Measurements from ENCODE around the gene CCDC39. TPM values are rescaled to one million over a fixed set of nuclear protein-coding genes. Genes with fewer than 3 reads are reported as not detected.
A peak's percentile ranks its signal among the peaks of the same experiment; 100 is the strongest.

CCDC39 gene
- total and polyA plus RNA-seq, 9 of the 15 experiments (the other 6 are each of a cell fraction or from before 2014, with no cell fraction given) = not detected

GRCh38 chr3:180601688-180602666, 77.3 kb downstream of the CCDC39 start, which contains the start of gene TTC14 (continued):
- TF ChIP-seq IRF9 (tag; IDR thresholded peaks at IDR 0.05) (no peak), FOXA3 (CRISPR knock-in tag; conservative IDR thresholded peaks at IDR 0.05 in 1 of 2, IDR thresholded peaks at IDR 0.05 in 1 of 2) (peak in 1 of 2 experiments; percentile 61; a peak in 1 of 4 replicates), POLR3G (IDR thresholded peaks at IDR 0.05; ENCODE audit: extremely low read depth, insufficient read length, insufficient replicate concordance) (no peak), RBM34 (IDR thresholded peaks at IDR 0.05; ENCODE audit: borderline replicate concordance, insufficient read depth, low read length) (no peak), ZNF407 (IDR thresholded peaks at IDR 0.05; ENCODE audit: low read depth) (peak; percentile 92), RNF2 (IDR thresholded peaks at IDR 0.05) (peak; percentile 30), NR1H2 (CRISPR knock-in tag; IDR thresholded peaks at IDR 0.05) (no peak), DACH1 (IDR thresholded peaks at IDR 0.05; ENCODE audit: partially characterized antibody) (no peak), MAZ (CRISPR knock-in tag; conservative IDR thresholded peaks at IDR 0.05 in 1 of 2, IDR thresholded peaks at IDR 0.05 in 1 of 2) (peak; percentile 64 to 90; a peak in 3 of 4 replicates), STAG1 (CRISPR knock-in tag; IDR thresholded peaks at IDR 0.05; ENCODE audit: borderline replicate concordance) (no peak), TCF15 (CRISPR knock-in tag; IDR thresholded peaks at IDR 0.05) (no peak), MCM5 (IDR thresholded peaks at IDR 0.05; ENCODE audit: low read depth) (no peak), ZSCAN32 (CRISPR knock-in tag; IDR thresholded peaks at IDR 0.05) (no peak), XRCC4 (IDR thresholded peaks at IDR 0.05; ENCODE audit: extremely low read depth, insufficient read depth, insufficient read length) (no peak), ELF4 (CRISPR knock-in tag; IDR thresholded peaks at IDR 0.05) (peak; percentile 78; the same call in 1 of the 2 replicates), BCL6 (CRISPR knock-in tag; IDR thresholded peaks at IDR 0.05) (no peak), HMBOX1 (IDR thresholded peaks at IDR 0.05) (peak; percentile 40; the same call in 1 of the 2 replicates)

Data from K562 (cell line).